ENCODE data around the gene KRT14. TPM values are rescaled to one million over a fixed set of nuclear protein-coding genes. Genes with fewer than 3 reads are reported as not detected.
"Not testable (repeated sequence)": the region's sequence is repeated elsewhere in the genome, so short reads cannot be mapped to it uniquely, and the experiment has no call there.

Gene KRT14
- total RNA-seq, 1 experiment from 2014 or later, result 0.92 TPM

DNA sequence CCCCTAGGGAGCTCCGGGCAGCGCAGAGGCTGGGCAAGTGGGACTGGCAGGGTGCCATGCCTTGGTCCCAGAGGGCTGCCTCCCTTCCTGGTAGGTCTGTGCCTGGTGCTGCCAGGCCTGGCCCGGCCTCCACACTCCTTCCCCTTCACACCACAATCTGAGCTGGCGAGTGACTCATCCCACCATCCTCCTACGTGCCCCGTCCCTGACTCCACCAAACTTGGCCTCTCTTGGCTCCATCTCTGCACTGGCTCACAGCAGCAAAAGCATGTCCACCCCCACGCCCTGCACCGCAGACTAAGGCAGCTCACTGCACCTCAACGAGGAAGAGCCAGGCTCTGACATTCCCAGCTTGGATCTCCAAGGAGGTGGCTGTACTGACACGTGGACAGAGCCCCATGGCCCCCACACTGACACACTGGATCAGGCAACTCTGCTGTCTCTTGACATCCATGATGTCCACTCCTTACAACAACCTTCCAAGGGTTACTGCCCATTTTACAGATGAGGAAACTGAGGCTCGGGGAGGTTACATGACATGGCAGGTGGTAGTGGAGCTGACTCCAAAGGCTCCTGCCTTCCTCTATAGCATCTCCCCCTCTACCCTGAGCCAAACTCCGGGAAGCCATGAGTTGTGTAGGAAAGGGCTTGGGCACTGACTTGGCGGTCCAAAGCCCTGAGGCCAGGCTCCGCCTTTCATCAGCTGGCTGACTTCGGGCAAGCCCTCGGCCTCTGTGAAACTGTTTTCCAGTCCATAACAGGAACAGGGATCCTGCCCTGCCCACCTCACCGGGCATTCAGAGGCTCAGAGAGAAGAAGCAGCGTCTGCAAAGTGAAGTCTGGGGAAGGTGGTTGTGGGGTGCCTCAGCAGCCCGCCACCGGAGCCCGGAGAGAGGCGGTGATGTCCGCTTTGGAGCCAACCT is 38.5 kb downstream of the KRT14 start:
- peak overlapping the region; percentile 50 for H3K27ac ChIP-seq
- no peaks in the 10 kb centered on the region for H3K9me3 ChIP-seq (replicated peaks)
- DNase-seq (ENCODE audit: low read depth in 1 of 2, low spot score in 2 of 2), result peak; percentile 88 to 95
- H3K4me3 ChIP-seq, result no peak overlapping the region
- no peaks in the 10 kb centered on the region for H3K27me3 ChIP-seq (replicated peaks)
- peaks cover 45% of the 10 kb centered on the region for H3K4me1 ChIP-seq (replicated peaks)
- H3K36me3 ChIP-seq, result no peaks in the 10 kb centered on the region

DNA sequence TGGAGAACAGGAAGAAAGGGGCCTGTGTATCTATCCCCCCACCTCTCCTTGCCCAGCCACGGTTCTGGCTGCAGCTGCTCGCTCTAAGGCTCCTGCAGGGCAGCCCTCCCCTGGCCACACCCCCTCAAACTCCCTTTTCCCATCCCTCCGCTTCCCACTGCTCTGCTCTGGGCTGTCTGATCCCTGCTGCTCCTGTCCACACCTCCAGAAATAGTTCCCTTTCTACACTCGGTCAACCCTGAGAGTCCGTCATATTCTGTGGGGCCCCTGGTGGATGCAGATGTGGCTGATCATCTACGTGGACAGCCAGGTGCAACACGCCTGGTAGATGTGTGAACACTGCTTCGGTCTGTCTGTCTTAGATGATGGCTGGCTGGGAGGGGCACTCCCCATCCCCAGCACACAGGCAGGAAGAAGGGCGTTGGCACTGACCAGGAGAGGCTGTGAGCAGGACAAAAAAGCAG is 39.3 kb downstream of the KRT14 start:
- Histone ChIP-seq H3K4me1 (replicated peaks) (peaks cover 45% of the 10 kb centered on the region), H3K27ac (peak overlapping the region; percentile 50), H3K9me3 (replicated peaks) (no peaks in the 10 kb centered on the region), H3K36me3 (no peaks in the 10 kb centered on the region), H3K27me3 (replicated peaks) (no peaks in the 10 kb centered on the region), H3K4me3 (no peak overlapping the region)
- no peak for DNase-seq (ENCODE audit: low read depth in 1 of 2, low spot score in 2 of 2)

DNA sequence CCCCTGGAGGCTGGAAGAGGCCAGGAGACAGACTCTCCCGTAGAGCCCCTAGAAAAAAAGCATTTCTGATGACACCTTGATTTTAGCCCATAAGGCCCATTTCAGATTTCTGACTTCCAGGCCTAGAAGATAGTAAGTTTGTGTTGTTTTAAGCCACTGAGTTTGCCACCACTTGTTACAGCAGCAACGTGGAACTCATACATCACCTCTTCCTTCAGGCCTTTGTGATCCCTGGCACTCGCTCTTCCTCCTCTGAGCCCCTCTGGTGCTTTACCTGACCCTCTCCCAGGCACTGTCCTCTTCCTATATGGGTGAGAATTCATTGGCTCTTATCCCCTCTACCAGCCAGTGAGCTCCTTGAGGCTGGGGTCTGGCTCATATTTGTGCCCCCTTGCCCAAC is 39.9 kb downstream of the KRT14 start:
- peaks cover 43% of the 10 kb centered on the region for H3K4me1 ChIP-seq (replicated peaks)
- no peaks in the 10 kb centered on the region for H3K27me3 ChIP-seq (replicated peaks)
- no peak for DNase-seq (ENCODE audit: low read depth in 1 of 2, low spot score in 2 of 2)
- H3K9me3 ChIP-seq (replicated peaks), result no peaks in the 10 kb centered on the region
- no peak overlapping the region for H3K4me3 ChIP-seq
- no peaks in the 10 kb centered on the region for H3K36me3 ChIP-seq
- H3K27ac ChIP-seq, result no peak overlapping the region

DNA sequence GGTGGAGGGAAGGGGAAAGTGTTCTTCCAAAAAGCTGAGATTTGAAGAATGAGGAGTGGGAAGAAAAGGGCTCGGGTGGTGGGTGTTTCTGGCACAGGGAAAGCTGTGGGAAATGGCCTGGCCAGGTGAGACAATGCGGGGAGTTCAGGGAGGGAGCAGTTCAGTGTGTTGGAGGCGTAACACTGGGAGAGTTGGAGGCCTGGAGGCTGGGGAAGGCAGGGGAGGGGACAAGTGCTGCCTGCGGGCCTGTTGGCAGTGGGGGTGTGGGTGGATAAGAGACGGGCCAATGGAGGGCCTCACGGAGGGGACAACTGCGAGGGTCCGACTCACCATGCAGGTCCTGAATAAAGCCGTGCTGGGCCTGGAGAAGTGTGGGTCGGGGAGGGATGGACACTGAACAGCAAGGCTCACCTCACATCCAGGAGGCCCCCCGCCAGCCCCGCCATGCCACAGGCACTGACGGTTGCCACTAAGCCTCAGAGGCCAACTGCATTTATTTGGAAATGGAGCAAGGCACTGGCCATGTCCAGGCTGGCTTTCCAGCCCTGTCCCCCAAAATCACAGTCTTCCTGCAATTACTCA is 40.8 kb downstream of the KRT14 start:
- Histone ChIP-seq H3K27me3 (replicated peaks) (no peaks in the 10 kb centered on the region), H3K4me3 (no peak overlapping the region), H3K36me3 (no peaks in the 10 kb centered on the region), H3K9me3 (replicated peaks) (no peaks in the 10 kb centered on the region), H3K4me1 (replicated peaks) (peaks cover 36% of the 10 kb centered on the region), H3K27ac (no peak overlapping the region)
- no peak for DNase-seq (ENCODE audit: low read depth in 1 of 2, low spot score in 2 of 2)

DNA sequence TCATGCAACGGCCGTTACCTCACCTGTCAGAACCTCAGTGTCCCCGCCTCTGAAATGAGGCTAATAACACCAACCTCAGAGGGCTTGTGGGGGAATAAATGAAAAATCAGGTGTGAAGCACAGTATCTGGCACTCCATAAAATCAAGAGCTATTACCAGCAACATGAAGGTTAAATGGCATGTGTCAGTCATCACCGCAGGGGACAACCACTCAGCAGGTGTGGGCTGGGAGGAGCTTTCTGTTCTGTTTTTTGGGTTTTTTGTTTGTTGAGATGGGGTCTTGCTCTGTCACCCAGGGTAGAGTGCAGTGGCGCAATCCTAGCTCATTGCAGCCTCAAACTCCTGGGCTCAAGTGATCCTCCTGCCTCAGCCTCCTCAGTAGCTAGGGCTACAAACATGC is 41.8 kb downstream of the KRT14 start:
- no peak overlapping the region for H3K27ac ChIP-seq
- no peaks in the 10 kb centered on the region for H3K36me3 ChIP-seq
- no peak overlapping the region for H3K4me3 ChIP-seq
- DNase-seq (ENCODE audit: low read depth in 1 of 2, low spot score in 2 of 2), result no peak
- no peaks in the 10 kb centered on the region for H3K9me3 ChIP-seq (replicated peaks)
- H3K27me3 ChIP-seq (replicated peaks), result no peaks in the 10 kb centered on the region
- peaks cover 28% of the 10 kb centered on the region for H3K4me1 ChIP-seq (replicated peaks)

DNA sequence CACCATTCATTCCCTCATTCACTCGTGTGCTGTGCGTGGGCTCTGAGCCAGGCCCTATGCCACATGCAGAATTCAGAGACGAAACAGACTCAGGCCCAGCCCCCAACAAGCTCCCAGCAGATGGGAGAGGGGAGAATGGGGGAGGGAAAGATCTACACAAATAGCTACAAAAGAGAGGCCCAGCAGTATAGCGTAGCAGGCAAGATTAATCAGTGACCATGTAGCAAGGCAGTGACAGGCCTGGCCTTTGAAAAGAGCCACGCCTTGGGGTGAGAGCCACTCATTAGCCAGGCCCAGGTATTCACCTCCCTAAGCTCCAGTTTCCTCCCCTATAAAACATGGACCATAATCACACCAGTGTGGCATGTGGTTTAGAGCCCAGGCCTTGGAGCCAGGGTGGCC is 42.2 kb downstream of the KRT14 start:
- H3K9me3 ChIP-seq (replicated peaks), result no peaks in the 10 kb centered on the region

DNA sequence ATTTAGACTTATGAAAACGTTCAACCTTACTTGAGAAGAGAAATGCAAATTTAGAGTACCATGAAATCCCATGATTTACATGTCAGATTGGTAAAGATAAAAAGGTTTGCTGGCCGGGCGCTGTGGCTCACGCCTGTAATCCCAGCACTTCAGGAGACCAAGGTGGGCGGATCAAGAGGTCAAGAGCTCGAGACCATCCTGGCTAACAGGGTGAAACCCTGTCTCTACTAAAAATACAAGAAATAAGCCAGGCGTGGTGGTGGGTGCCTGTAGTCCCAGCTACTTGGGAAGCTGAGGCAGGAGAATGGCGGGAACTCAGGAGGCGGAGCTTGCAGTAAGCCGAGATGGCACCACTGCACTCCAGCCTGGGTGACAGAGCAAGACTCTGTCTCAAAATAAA is 43.9 kb downstream of the KRT14 start:
- H3K27ac ChIP-seq, result not testable (repeated sequence)

More for the DNA sequence above, 42.2 kb downstream of the KRT14 start:
- no peaks in the 10 kb centered on the region for H3K27me3 ChIP-seq (replicated peaks)
- H3K36me3 ChIP-seq, result no peaks in the 10 kb centered on the region
- H3K27ac ChIP-seq, result no peak overlapping the region
- H3K4me3 ChIP-seq, result no peak overlapping the region
- H3K4me1 ChIP-seq (replicated peaks), result peaks cover 24% of the 10 kb centered on the region
- DNase-seq (ENCODE audit: low read depth in 1 of 2, low spot score in 2 of 2), result no peak

DNA sequence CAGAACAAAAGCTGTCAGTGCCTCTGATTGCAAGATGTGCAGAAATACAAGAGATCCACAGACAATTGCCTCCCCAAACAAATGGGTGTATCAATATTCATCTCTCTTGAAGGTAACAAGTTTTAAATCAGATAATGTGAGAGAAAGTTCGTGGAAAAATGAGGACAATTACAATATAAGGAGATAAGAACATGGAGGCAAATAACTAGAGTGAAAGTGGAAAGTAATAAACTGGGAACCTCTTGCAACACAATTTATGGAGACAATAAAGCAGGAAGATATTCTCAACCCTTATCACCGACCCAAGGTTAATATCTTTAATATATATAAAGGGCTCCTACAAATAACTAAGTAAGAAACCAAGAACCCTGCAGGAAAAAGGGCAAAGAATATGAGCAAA is 44.3 kb downstream of the KRT14 start:
- Histone ChIP-seq H3K4me3 (no peak overlapping the region), H3K27ac (no peak overlapping the region), H3K9me3 (replicated peaks) (no peaks in the 10 kb centered on the region), H3K27me3 (replicated peaks) (no peaks in the 10 kb centered on the region), H3K4me1 (replicated peaks) (peaks cover 15% of the 10 kb centered on the region), H3K36me3 (no peaks in the 10 kb centered on the region)
- no peak for DNase-seq (ENCODE audit: low read depth in 1 of 2, low spot score in 2 of 2)

More for the DNA sequence above, 43.9 kb downstream of the KRT14 start:
- not testable (repeated sequence) for DNase-seq (ENCODE audit: low read depth in 1 of 2, low spot score in 2 of 2); H3K4me3 ChIP-seq; H3K27me3 ChIP-seq (replicated peaks); H3K9me3 ChIP-seq (replicated peaks); H3K36me3 ChIP-seq
- H3K4me1 ChIP-seq (replicated peaks), result peaks cover 19% of the 10 kb centered on the region

DNA sequence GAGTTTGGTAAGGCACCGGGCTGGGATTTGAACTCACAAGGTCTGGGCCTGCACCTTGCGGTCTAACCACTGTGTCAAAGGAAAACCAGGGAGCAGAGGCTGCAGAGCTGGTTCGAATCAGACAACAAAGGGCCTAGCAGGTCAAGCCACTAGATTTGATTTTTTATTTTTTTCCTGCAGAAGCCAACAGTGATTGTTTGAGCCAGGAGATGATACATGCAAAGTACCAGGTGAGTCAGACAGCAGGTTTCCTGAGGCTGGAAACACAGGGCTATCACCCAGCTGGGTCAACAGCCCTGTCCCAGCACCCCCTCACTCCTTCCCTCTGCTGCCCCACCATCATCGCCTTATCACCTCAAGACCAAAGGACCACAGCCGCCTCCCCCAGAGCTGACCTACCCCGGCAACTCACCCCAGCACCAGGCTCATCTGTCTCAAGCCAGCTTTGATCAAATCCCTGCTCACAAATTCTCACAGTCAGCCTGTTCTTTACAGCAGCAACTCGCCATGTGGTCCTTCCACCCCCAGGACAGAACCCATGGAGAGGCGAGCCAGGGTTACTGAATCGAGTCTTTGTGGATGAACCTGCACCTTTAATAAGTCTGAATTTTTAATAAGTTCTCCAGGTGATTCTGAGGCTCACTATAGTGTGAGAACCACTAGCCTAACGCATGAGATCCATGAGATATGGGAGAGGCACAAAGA is 45.6 kb downstream of the KRT14 start:
- Histone ChIP-seq H3K9me3 (replicated peaks) (no peaks in the 10 kb centered on the region), H3K27me3 (replicated peaks) (no peaks in the 10 kb centered on the region), H3K4me1 (replicated peaks) (peaks cover 13% of the 10 kb centered on the region), H3K36me3 (no peaks in the 10 kb centered on the region), H3K27ac (no peak overlapping the region), H3K4me3 (no peak overlapping the region)
- DNase-seq (ENCODE audit: low read depth in 1 of 2, low spot score in 2 of 2), result no peak

DNA sequence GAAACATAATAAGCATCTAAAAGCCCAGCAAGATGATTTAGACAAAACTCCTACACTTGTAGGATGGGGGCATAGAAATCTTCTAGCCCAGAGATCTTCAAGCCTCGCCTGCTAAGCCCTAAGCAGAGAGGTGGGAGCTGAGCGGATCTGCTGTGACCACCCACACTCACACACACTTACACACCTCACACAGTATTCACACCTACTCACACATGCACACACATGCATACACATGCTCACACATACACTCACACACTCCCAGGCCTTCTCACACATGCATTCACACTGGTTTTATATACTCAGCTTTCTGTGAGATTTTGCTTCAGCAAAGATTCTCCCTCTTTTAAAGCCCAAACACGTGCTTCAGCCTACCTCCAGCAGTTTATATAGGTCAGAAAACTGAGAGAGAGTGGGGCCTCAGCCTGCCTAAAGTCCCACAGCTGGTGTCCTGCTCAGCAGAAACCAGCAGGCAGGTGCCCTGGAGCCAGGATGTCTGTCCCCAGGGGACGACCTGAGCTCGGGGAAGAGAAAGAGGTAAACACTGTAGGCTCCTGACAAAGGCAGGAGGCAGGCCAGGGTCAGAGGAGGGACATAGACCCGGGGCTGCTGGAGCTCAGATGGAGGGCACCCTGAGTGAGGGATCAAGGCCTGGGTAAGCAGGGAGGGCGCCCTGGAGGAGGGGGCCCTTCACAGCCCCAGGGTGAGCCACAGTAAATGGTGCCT is 46.6 kb downstream of the KRT14 start:
- H3K27me3 ChIP-seq (replicated peaks), result no peaks in the 10 kb centered on the region
- DNase-seq (ENCODE audit: low read depth in 1 of 2, low spot score in 2 of 2), result no peak

DNA sequence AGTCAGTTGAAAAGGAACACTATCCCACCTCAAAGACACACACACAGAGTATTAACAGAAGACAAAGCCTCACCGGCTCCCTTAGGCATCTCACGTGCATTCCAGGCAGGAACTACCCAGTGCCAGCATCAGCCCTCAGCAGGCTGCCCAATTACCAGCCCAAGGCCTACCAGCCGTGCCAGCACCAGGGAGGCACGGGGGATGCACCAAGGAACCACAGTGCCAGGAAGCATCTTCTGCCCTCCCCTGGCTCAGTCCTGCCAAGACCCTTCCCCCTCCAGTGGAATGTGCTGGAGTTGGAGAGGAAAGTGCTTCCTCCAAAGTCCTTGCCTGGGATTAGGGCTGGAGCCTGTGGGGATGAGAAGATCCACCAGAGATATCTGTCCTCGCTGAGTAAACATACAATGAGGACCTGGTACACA is 47.6 kb downstream of the KRT14 start:
- Histone ChIP-seq H3K9me3 (replicated peaks) (no peaks in the 10 kb centered on the region), H3K36me3 (no peaks in the 10 kb centered on the region), H3K4me3 (no peak overlapping the region), H3K27ac (peak overlapping the region; percentile 4; the same call in 1 of the 2 replicates), H3K27me3 (replicated peaks) (no peaks in the 10 kb centered on the region), H3K4me1 (replicated peaks) (peaks cover 13% of the 10 kb centered on the region)
- no peak for DNase-seq (ENCODE audit: low read depth in 1 of 2, low spot score in 2 of 2)

More for the DNA sequence above, 46.6 kb downstream of the KRT14 start:
- Histone ChIP-seq H3K27ac (no peak overlapping the region), H3K36me3 (no peaks in the 10 kb centered on the region), H3K9me3 (replicated peaks) (no peaks in the 10 kb centered on the region), H3K4me1 (replicated peaks) (peaks cover 13% of the 10 kb centered on the region), H3K4me3 (no peak overlapping the region)

DNA sequence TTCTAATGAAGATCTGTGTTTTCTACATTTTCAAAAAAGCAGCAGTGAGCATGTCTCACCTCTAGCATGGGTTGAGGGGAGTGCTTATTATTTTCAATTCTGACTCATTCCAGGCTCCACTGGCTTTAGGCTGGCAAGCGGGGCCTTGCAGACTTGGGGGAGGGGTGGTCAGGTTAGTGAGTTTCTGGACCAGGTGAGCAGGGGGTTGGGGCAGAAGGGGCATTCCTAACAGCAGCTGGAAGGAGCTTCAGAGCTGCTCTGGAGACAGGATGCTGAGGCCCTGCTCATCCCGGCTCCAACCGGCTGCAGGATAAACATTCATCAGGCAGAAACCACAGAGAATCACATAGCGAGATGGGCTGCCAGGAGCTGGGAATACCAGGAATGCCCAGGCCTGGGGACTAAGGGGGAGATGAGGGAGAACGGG is 48.1 kb downstream of the KRT14 start:
- Histone ChIP-seq H3K27ac (peak overlapping the region; percentile 4; the same call in 1 of the 2 replicates), H3K4me3 (no peak overlapping the region), H3K36me3 (no peaks in the 10 kb centered on the region), H3K27me3 (replicated peaks) (no peaks in the 10 kb centered on the region), H3K4me1 (replicated peaks) (peaks cover 13% of the 10 kb centered on the region), H3K9me3 (replicated peaks) (no peaks in the 10 kb centered on the region)
- no peak for DNase-seq (ENCODE audit: low read depth in 1 of 2, low spot score in 2 of 2)

DNA sequence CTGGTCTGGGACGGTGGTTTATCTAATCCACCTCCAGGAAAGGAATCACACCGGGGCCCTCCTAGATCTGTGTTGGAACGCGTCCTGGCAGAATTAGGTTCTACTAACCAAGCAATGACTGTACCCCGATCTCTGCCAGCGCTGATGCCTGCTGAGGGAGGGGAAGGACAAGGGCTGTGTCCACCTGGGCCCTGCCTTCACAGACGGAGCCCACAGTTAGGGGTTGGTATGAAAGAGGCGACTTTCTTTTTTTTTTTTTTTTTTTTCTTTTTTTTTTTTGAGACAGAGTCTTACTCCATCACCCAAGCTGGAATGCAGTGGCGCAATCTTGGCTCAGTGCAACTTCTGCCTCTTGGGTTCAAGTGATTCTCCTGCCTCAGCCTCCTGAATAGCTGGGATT is 48.7 kb downstream of the KRT14 start:
- H3K27me3 ChIP-seq (replicated peaks), result no peaks in the 10 kb centered on the region
- H3K4me3 ChIP-seq, result no peak overlapping the region
- H3K9me3 ChIP-seq (replicated peaks), result no peaks in the 10 kb centered on the region
- H3K36me3 ChIP-seq, result no peaks in the 10 kb centered on the region
- H3K27ac ChIP-seq, result no peak overlapping the region
- DNase-seq (ENCODE audit: low read depth in 1 of 2, low spot score in 2 of 2), result no peak
- H3K4me1 ChIP-seq (replicated peaks), result peaks cover 13% of the 10 kb centered on the region
